A673 (cell line): ENCODE measurements around the gene ARHGAP45. TPM values are rescaled to one million over a fixed set of nuclear protein-coding genes. Genes with fewer than 3 reads are reported as not detected.

ENCODE experiments used
- BruUV-seq: library from RNA; stranded (reverse); fragments of 400-500 nt; replicated peaks from 2 replicates; lab custom pipeline; 2021; lab: Mats Ljungman, UMichigan
- CTCF ChIA-PET: fragments of 300-600 bp; sonication (Branson Sonifier 250); formaldehyde crosslinking; loops from one replicate; lab custom pipeline; 2022; ENCODE audit warnings: antibody characterized with exemption; lab: Charles Lee
- POLR2A ChIA-PET: fragments of 300-600 bp; sonication (Branson Sonifier 250); formaldehyde crosslinking; loops from one replicate; lab custom pipeline; 2022; ENCODE audit warnings: antibody characterized with exemption; ENCODE audit not compliant: low non-redundant PET; lab: Charles Lee
- DNase-seq: peaks from one replicate; pipeline ENCODE4 v3.0.0-alpha.2; 2015; ENCODE audit warnings: low spot score
- H3K27ac ChIP-seq: fragments of 200-600 bp; sonication (generic); 2 replicates; pipeline ENCODE4 v1.5.1; 2016; ENCODE audit warnings: mixed run types, low read depth, mild to moderate bottlenecking, mixed read lengths, antibody characterized with exemption, low read length; ENCODE audit not compliant: poor library complexity, severe bottlenecking
- H3K27me3 ChIP-seq: fragments of 200-600 bp; sonication (generic); replicated peaks from 2 replicates; pipeline ENCODE4 v1.6.1; 2017; ENCODE audit warnings: mixed run types, low read depth, mild to moderate bottlenecking, mixed read lengths, antibody characterized with exemption, low read length; ENCODE audit not compliant: insufficient read depth, poor library complexity
- H3K36me3 ChIP-seq: fragments of 200-600 bp; sonication (generic); 2 replicates; pipeline ENCODE4 v1.6.1; 2016; ENCODE audit warnings: mixed run types, mild to moderate bottlenecking, mixed read lengths, antibody characterized with exemption, low read length; ENCODE audit not compliant: insufficient read depth, poor library complexity, severe bottlenecking
- H3K4me1 ChIP-seq: fragments of 200-600 bp; sonication (generic); 2 replicates; pipeline ENCODE4 v1.6.1; 2017; ENCODE audit warnings: mixed run types, mild to moderate bottlenecking, mixed read lengths, antibody characterized with exemption, low read length; ENCODE audit not compliant: insufficient read depth, poor library complexity, severe bottlenecking
- H3K4me3 ChIP-seq: fragments of 200-600 bp; sonication (generic); 2 replicates; pipeline ENCODE4 v1.5.1; 2016; ENCODE audit warnings: low read depth, mixed run types, mild to moderate bottlenecking, mixed read lengths, low read length; ENCODE audit not compliant: poor library complexity, severe bottlenecking
- H3K9me3 ChIP-seq: fragments of 200-600 bp; sonication (generic); 2 replicates; pipeline ENCODE4 v1.6.1; 2016; ENCODE audit warnings: mixed run types, low read depth, mild to moderate bottlenecking, mixed read lengths, antibody characterized with exemption, low read length; ENCODE audit not compliant: poor library complexity, severe bottlenecking
- EZH2 ChIP-seq: fragments of 200-600 bp; sonication (generic); IDR thresholded peaks from 2 replicates; pipeline ENCODE4 v1.6.1; 2017; ENCODE audit warnings: borderline replicate concordance, low read depth, mild to moderate bottlenecking, mixed read lengths, antibody characterized with exemption, low read length; ENCODE audit not compliant: poor library complexity, severe bottlenecking
- intact Hi-C: fragments of 100-400 bp; cut with micrococcal nuclease; formaldehyde crosslinking; loops from one replicate; pipeline ENCODE4 v1.10.0; 2022; ENCODE audit not compliant: unreplicated experiment
- total RNA-seq: library from RNA; stranded (reverse); gene quantifications from 2 replicates; pipeline ENCODE4 v1.2.3, GENCODE V29; 2021
- TF ChIP-seq, protein P1 (sequence below): fragments of 300-800, 200-600 bp; sonication (generic); conservative IDR thresholded peaks from 2 replicates; pipeline ENCODE4 v1.5.1; 2017; ENCODE audit warnings: low read depth, mild to moderate bottlenecking, antibody characterized with exemption, low read length, moderate library complexity, mixed read lengths

Gene ARHGAP45
- total RNA-seq, 1 experiment from 2014 or later: 3.2 TPM

DNA sequence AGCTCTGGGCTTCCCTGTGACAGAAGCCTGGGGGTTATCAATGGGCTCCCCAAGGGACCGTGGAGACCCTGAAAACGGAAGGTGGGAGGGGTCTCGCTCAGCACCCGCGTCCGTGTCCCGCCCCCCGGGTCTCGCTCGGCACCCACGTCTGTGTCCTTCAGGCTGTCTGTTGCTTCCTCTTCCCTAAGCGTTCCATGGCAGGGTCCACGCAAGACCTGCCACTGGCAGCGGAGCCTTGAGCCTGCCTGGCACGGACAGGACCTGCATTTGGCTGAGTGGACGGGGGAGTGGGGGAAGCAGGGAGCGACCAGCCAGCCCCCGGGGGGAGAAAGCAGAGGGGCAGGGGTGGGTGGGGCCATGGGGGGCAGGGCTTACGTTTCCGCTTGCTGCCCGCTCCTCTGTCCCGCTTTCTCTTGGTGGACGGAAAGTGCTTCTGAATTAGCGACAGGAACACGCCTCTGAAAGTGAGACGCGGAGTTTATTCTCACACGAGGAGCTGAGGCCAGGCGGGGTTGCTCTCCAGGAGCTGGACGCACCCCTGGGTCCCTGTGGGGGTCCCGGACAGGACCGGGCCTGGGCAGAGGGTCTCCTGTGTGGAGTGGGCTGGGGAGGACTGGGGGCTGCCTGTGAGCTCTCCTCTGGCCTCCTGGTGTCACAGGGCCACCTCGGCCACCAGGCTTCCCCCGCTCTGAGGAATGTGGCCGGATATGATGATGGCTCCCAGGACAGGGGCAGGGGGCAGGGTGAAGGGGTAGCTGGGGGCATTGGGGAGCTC lies 48.9 kb downstream of the ARHGAP45 start:
- H3K27me3 ChIP-seq: no peaks in the 10 kb centered on the region
- intact Hi-C loops: no loop called here
- H3K4me3 ChIP-seq: no peak overlapping the region
- H3K9me3 ChIP-seq: no peaks in the 10 kb centered on the region
- ChIA-PET POLR2A (no interaction called here), CTCF (no interaction called here)
- peaks cover 35% of the 10 kb centered on the region for H3K36me3 ChIP-seq
- no peak for DNase-seq
- peaks cover 9% of the 10 kb centered on the region for H3K4me1 ChIP-seq
- TF ChIP-seq, protein P1, sequence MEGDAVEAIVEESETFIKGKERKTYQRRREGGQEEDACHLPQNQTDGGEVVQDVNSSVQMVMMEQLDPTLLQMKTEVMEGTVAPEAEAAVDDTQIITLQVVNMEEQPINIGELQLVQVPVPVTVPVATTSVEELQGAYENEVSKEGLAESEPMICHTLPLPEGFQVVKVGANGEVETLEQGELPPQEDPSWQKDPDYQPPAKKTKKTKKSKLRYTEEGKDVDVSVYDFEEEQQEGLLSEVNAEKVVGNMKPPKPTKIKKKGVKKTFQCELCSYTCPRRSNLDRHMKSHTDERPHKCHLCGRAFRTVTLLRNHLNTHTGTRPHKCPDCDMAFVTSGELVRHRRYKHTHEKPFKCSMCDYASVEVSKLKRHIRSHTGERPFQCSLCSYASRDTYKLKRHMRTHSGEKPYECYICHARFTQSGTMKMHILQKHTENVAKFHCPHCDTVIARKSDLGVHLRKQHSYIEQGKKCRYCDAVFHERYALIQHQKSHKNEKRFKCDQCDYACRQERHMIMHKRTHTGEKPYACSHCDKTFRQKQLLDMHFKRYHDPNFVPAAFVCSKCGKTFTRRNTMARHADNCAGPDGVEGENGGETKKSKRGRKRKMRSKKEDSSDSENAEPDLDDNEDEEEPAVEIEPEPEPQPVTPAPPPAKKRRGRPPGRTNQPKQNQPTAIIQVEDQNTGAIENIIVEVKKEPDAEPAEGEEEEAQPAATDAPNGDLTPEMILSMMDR: no peak
- no peak for TF ChIP-seq EZH2
- H3K27ac ChIP-seq: no peak overlapping the region
- BruUV-seq: no TSS peak

DNA sequence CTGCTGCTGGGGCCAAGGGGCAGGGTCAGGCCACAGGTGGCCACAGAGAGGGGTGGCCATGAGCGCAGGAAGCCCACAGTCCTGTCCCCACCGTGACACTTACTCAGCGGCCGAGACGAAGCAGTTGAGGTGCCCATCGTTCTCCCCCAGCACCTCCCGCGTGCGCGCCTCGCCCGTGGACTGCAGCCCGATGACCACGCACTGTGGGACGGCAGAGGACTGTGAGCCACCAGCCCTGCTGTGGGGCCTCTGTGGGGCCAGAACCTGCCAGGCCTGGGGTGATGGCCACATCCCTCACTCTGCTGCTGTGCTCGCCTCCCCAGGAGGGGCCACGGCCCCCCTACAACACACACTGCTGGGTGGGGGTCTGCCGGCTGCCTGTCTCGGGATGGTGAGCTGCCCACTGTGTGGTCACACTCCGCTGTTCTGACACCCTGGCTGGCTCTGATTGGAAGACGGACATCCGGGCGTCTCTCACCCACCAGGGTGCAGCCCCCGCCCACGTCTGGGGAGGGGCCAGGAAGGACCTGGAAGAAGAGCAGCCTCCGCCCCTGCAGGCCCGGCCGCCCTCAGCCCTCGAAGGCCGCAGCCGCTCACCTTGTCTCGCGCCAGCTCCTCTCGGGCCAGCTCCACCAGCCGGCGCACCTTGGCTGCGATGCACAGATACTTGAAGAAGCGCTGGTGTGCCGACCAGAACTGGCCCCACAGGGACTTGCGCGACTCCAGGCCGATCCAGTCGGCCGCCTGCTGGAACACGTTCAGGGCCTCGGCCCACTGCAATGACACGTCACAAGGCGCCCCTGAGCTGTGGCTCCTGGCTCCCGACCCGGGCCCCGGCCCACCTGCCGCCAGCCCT lies 50.0 kb downstream of the ARHGAP45 start:
- DNase-seq: no peak
- H3K27ac ChIP-seq: no peak overlapping the region
- peaks cover 41% of the 10 kb centered on the region for H3K36me3 ChIP-seq
- POLR2A ChIA-PET: no interaction called here
- CTCF ChIA-PET: no interaction called here
- no peak for TF ChIP-seq EZH2
- TF ChIP-seq, protein P1: no peak
- no peaks in the 10 kb centered on the region for H3K27me3 ChIP-seq
- intact Hi-C loops: no loop called here
- BruUV-seq: no TSS peak
- H3K9me3 ChIP-seq: no peaks in the 10 kb centered on the region
- H3K4me3 ChIP-seq: no peak overlapping the region
- peaks cover 9% of the 10 kb centered on the region for H3K4me1 ChIP-seq

DNA sequence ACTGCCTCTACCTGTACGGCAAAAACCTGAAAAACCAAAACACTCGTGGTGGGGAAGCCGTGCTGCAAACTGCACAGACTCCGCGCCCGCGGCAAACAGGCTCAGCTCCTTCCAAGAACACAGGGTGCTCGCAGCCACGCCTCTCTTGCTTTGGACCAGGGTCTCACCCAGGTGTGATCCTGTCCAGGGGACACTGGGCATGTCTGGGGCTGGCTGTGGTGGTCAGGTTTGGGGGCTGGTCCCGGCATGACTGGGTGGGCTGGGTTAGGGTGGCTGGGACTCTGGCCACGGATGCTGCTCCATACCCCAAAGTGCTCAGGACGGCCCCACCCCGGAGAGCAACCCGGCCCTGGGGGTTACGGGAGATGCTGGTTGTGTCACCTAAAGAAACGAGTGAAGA lies 50.7 kb downstream of the ARHGAP45 start:
- intact Hi-C loops: no loop called here
- BruUV-seq: no TSS peak
- Histone ChIP-seq H3K27me3 (no peaks in the 10 kb centered on the region), H3K27ac (no peak overlapping the region), H3K36me3 (peaks cover 42% of the 10 kb centered on the region), H3K4me1 (peaks cover 9% of the 10 kb centered on the region), H3K9me3 (no peaks in the 10 kb centered on the region), H3K4me3 (no peak overlapping the region)
- CTCF ChIA-PET: no interaction called here
- no peak for TF ChIP-seq EZH2
- POLR2A ChIA-PET: no interaction called here
- no peak for DNase-seq
